WERI-Rb-1 (cell line): Measurements from ENCODE around the gene INSIG2.

Source experiments
- DNase-seq: peaks from one replicate; pipeline ENCODE4 v3.0.0-alpha.2; 2020
- H3K27ac ChIP-seq: fragments of 250-450 bp; sonication (Bioruptor Pico); 2 replicates; pipeline ENCODE4 v1.5.1; 2020; ENCODE audit warnings: mild to moderate bottlenecking, moderate library complexity
- H3K27me3 ChIP-seq: fragments of 250-450 bp; sonication (Bioruptor Pico); 2 replicates; pipeline ENCODE4 v1.5.1; 2021; ENCODE audit warnings: mild to moderate bottlenecking, low read depth, moderate library complexity; ENCODE audit not compliant: insufficient read depth, severe bottlenecking
- H3K36me3 ChIP-seq: fragments of 250-450 bp; sonication (Bioruptor Pico); 2 replicates; pipeline ENCODE4 v1.5.1; 2020; ENCODE audit warnings: mild to moderate bottlenecking, moderate library complexity
- H3K4me3 ChIP-seq: 2 replicates; pipeline ENCODE4 v1.5.1; 2011; ENCODE audit warnings: low read depth, mild to moderate bottlenecking, control low read depth, low read length
- H3K9me3 ChIP-seq: fragments of 250-450 bp; sonication (Bioruptor Pico); 2 replicates; pipeline ENCODE4 v1.5.1; 2021; ENCODE audit warnings: mild to moderate bottlenecking, moderate library complexity; ENCODE audit not compliant: severe bottlenecking
- TF ChIP-seq, protein P1 (sequence below): IDR thresholded peaks from 2 replicates; pipeline ENCODE4 v1.5.1; 2011; ENCODE audit warnings: low read depth, mild to moderate bottlenecking, control low read depth, inconsistent platforms, low read length

Gene INSIG2

DNA sequence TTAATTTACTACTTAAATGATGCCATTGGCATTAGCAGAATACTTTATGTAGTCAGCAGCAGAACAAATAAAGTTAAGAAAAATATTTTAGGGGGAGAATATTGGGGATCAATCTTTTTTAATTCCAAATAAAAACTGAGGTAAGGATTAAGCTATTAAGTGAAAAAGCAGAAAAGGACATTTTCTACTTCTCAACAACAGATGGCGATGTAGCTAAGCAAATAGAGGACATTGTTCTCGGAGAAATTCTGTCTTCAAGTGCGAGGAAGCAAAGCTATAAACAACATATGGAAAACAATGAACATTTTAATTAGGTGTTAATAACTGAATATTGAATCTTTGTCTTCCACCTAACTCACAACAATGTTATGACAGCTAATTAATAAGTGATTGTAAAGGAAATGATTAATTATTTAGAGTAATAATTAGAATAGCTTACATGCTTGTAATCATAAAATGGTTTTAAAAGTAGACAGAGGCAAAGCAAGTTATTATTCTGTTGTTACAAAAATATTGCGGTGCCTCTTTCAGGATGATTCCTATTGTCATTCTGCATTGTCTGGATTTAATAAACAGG, 41.5 kb upstream of the INSIG2 start:
- Histone ChIP-seq H3K4me3 (no peak overlapping the region), H3K27me3 (peaks cover 77% of the 10 kb centered on the region), H3K36me3 (no peaks in the 10 kb centered on the region), H3K27ac (no peak overlapping the region), H3K9me3 (no peaks in the 10 kb centered on the region)
- DNase-seq, result no peak
- TF ChIP-seq, protein P1, sequence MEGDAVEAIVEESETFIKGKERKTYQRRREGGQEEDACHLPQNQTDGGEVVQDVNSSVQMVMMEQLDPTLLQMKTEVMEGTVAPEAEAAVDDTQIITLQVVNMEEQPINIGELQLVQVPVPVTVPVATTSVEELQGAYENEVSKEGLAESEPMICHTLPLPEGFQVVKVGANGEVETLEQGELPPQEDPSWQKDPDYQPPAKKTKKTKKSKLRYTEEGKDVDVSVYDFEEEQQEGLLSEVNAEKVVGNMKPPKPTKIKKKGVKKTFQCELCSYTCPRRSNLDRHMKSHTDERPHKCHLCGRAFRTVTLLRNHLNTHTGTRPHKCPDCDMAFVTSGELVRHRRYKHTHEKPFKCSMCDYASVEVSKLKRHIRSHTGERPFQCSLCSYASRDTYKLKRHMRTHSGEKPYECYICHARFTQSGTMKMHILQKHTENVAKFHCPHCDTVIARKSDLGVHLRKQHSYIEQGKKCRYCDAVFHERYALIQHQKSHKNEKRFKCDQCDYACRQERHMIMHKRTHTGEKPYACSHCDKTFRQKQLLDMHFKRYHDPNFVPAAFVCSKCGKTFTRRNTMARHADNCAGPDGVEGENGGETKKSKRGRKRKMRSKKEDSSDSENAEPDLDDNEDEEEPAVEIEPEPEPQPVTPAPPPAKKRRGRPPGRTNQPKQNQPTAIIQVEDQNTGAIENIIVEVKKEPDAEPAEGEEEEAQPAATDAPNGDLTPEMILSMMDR, result peak; percentile 35

DNA sequence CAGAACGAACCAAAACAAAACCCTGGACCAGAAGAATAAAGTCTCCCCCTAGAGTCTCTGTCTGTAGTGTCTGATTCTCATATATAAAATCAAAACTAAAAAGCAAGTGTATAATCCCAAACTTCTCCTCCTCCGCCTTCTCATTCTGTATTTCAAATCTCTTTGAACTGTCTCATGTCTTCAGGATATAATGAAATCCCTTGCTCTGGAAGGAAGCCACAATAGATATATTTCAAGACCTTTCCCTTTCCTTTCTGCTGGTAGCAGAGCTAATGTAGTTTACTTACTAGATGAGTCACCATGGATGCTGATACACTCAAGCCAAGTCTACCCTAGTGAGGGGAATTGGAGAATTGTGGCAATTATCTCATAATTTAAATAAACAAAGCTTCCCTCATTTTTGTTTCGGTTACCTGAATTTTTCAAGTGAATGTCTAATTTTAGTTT, 40.9 kb upstream of the INSIG2 start:
- Histone ChIP-seq H3K36me3 (no peaks in the 10 kb centered on the region), H3K9me3 (no peaks in the 10 kb centered on the region), H3K4me3 (no peak overlapping the region), H3K27ac (no peak overlapping the region), H3K27me3 (peaks cover 77% of the 10 kb centered on the region)
- no peak for DNase-seq
- TF ChIP-seq, protein P1, result no peak

DNA sequence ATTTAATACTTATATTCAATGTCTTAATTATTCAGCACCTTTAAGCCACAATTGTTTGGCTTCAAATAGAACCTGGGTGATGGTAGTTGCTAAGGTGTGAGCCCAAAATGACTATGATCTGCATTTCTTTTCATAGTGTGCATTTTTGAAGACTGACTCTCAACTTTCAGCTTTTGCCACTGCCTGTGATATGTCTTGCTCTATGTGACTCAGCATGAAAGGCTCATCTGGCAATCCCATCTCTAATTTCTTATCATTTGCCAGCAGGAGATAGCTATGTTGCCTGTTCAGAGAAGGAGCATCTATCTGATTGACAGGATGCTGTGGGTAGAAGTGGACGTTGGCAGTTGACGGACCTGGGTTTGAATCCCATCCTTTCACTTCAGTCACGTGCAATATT, 39.9 kb upstream of the INSIG2 start:
- Histone ChIP-seq H3K27me3 (peaks cover 83% of the 10 kb centered on the region), H3K9me3 (no peaks in the 10 kb centered on the region), H3K36me3 (no peaks in the 10 kb centered on the region), H3K4me3 (no peak overlapping the region), H3K27ac (no peak overlapping the region)
- no peak for DNase-seq
- TF ChIP-seq, protein P1, result no peak

DNA sequence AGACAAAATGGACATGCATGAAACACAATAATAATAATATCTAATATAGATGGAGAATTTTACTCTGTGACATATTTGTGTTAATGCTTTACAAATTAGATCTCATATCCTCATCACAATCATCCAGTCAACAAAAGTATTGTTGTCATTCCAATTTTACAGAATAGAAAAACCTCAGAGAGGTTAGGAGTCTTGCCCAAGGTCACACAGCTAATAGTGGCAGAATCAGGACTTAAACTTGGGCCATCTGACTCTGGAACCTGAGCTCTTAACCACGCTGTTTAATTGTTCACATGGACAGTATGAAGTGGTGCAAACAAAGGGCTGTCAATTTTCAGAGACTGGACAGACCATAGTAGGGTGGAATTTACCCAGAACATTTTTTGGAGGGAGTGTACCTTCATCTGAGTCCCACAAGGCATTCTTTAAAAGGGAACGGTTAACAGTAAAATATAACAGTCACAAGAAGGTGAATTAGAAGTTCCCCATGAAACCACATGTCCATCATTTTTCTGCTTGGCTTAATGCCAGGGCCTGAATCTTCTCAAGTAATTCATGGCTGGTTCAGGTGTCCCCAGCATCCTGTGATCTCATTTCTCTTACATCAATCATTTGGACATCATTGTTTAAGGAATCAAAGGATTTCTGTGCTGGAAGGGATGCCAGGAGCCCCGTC, 39.0 kb upstream of the INSIG2 start:
- TF ChIP-seq, protein P1, result no peak
- peaks cover 84% of the 10 kb centered on the region for H3K27me3 ChIP-seq
- no peak for DNase-seq
- no peak overlapping the region for H3K4me3 ChIP-seq
- H3K27ac ChIP-seq, result no peak overlapping the region
- no peaks in the 10 kb centered on the region for H3K9me3 ChIP-seq
- no peaks in the 10 kb centered on the region for H3K36me3 ChIP-seq

DNA sequence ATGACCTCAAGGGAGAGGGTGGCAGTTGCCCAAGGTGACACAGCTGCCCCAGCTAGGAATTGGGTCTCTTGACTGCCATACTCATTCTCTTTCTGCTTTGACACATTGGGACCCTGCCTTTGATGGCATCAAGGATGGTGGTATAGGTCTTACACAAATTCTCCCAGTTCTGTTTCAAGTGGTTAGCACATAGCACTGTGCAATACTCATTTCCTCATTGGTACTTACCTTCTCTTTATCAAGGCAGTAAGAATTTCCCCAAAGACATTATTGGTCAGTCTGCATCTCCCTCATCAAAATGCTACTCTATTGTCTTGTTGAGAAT, 38.5 kb upstream of the INSIG2 start:
- DNase-seq, result no peak
- no peak overlapping the region for H3K4me3 ChIP-seq
- H3K27me3 ChIP-seq, result peaks cover 84% of the 10 kb centered on the region
- TF ChIP-seq, protein P1, result no peak
- H3K36me3 ChIP-seq, result no peaks in the 10 kb centered on the region
- no peak overlapping the region for H3K27ac ChIP-seq
- H3K9me3 ChIP-seq, result no peaks in the 10 kb centered on the region

DNA sequence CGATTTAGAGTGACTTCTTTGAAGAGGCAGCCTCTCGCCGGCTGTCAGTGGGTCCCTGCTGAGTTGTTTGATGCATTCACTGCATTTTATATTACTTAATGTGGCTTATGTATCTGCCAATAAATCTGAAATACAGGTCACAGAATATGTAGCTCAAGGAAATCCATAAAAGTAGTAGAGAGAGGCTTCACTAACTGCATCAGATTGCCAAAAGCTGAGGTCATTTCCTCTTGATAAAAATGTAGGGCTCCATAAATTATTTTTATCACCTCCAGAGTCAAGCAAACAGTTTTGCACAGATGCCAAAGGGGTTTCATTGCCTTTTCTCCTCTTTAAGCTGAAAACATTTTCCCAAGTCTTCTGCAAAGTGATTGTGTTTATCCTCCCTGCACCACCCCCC, 37.9 kb upstream of the INSIG2 start:
- TF ChIP-seq, protein P1, result no peak
- H3K27me3 ChIP-seq, result peaks cover 87% of the 10 kb centered on the region
- H3K36me3 ChIP-seq, result no peaks in the 10 kb centered on the region
- no peaks in the 10 kb centered on the region for H3K9me3 ChIP-seq
- no peak overlapping the region for H3K27ac ChIP-seq
- DNase-seq, result no peak
- no peak overlapping the region for H3K4me3 ChIP-seq
